Left lung (tissue), 10 donors: ENCODE results near the gene COMMD7. TPM values are rescaled to one million over a fixed set of nuclear protein-coding genes. Genes with fewer than 3 reads are reported as not detected.

Source experiments
- ATAC-seq: fragments of 200-7000 bp; cut with Tn5 transposase; one replicate; pipeline ENCODE4 v1.9.1; 2020; ENCODE audit warnings: moderate library complexity
- DNase-seq, 4 donors: peaks; one replicate each; pipeline ENCODE4 v3.0.0-alpha.2; 2013 to 2020
- H3K27ac ChIP-seq, 2 donors: fragments of 200-600 bp; sonication (generic) in 1 of 2; one replicate each; pipeline versions ENCODE4 v1.5.0 to v1.8.0; 2020 to 2021
- H3K27me3 ChIP-seq, 2 donors: fragments of 200-600 bp; sonication (generic) in 1 of 2; one replicate each; pipeline versions ENCODE4 v1.5.0 to v1.8.0; 2020 to 2021
- H3K36me3 ChIP-seq, 2 donors: fragments of 200-600 bp; sonication (generic) in 1 of 2; one replicate each; pipeline versions ENCODE4 v1.5.0 to v1.8.0; 2020 to 2021
- H3K4me1 ChIP-seq, 2 donors: fragments of 200-600 bp; one replicate each; pipeline ENCODE4 v1.8.0; 2021
- H3K4me3 ChIP-seq, 2 donors: fragments of 200-600 bp; sonication (generic) in 1 of 2; one replicate each; pipeline versions ENCODE4 v1.5.0 to v1.8.0; 2020 to 2021; ENCODE audit warnings: mild to moderate bottlenecking in 1 of 2
- H3K9me3 ChIP-seq, 2 donors: fragments of 200-600 bp; sonication (generic) in 1 of 2; one replicate each; pipeline versions ENCODE4 v1.5.0 to v1.8.0; 2020 to 2021
- CTCF ChIP-seq, 2 donors: fragments of 200-600 bp; sonication (generic) in 1 of 2; IDR thresholded peaks; one replicate each; pipeline versions ENCODE4 v1.5.0 to v1.8.0; 2021; ENCODE audit warnings: antibody characterized with exemption in 2 of 2
- intact Hi-C, 2 donors: fragments of 100-400 bp; cut with DNase I; formaldehyde crosslinking; loops; one replicate each; pipeline versions ENCODE4 v1.11.2 to v1.14.2; 2022
- polyA plus RNA-seq, 6 donors: library from polyadenylated mRNA; unstranded; fragments of 120-200 nt; gene quantifications; one replicate each; pipeline ENCODE4 v1.2.1, GENCODE V29; 2013; ENCODE audit not compliant: insufficient read length in 6 of 6
- total RNA-seq, 2 donors: library from RNA; stranded (reverse); fragmentation: NEBNext Ultra II Directional; extraction: Animal tissue kit (Norgen Biotek cat#: 25700); gene quantifications; one replicate each; pipeline ENCODE4 v1.2.1, GENCODE V29; 2021
- donor health status: DM: no; HTN: yes; CAD: no.
- donor health status: DM: no; HTN: no; CAD: no.

Gene COMMD7
- total and polyA plus RNA-seq, 8 donors: 38.5 to 58.0 (median 53.3) TPM

- Histone ChIP-seq H3K36me3 (no peaks in the 10 kb centered on the region), H3K27ac (no peak overlapping the region), H3K4me1 (no peaks in the 10 kb centered on the region), H3K27me3 (no peaks in the 10 kb centered on the region), H3K9me3 (no peaks in the 10 kb centered on the region), H3K4me3 (no peak overlapping the region)
- ATAC-seq: no peak
- no peak for DNase-seq
- intact Hi-C loops: no loop called here
- no peak for TF ChIP-seq CTCF (IDR thresholded peaks at IDR 0.05)
Measured at GRCh38 chr20:32790751-32791057, 47.4 kb upstream of the COMMD7 start.

- intact Hi-C loops: no loop called here
- Histone ChIP-seq H3K4me1 (no peaks in the 10 kb centered on the region), H3K9me3 (no peaks in the 10 kb centered on the region), H3K27ac (no peak overlapping the region), H3K4me3 (no peak overlapping the region), H3K36me3 (no peaks in the 10 kb centered on the region), H3K27me3 (no peaks in the 10 kb centered on the region)
- peak; percentile 98 to 100 for TF ChIP-seq CTCF (IDR thresholded peaks at IDR 0.05)
- peak; percentile 52 to 88 (median 76) for DNase-seq
- ATAC-seq: peak; percentile 99
Measured at GRCh38 chr20:32789896-32790750, 46.9 kb upstream of the COMMD7 start.

GRCh38 chr20:32787168-32787567, 43.9 kb upstream of the COMMD7 start:
- H3K9me3 ChIP-seq: no peaks in the 10 kb centered on the region
- H3K4me3 ChIP-seq: no peak overlapping the region
- intact Hi-C loops: no loop called here
- DNase-seq: no peak
- H3K27ac ChIP-seq: no peak overlapping the region
- H3K27me3 ChIP-seq: no peaks in the 10 kb centered on the region
- no peak for TF ChIP-seq CTCF (IDR thresholded peaks at IDR 0.05)
- H3K4me1 ChIP-seq: no peaks in the 10 kb centered on the region
- no peaks in the 10 kb centered on the region for H3K36me3 ChIP-seq
- no peak for ATAC-seq

GRCh38 chr20:32786059-32786760, 42.9 kb upstream of the COMMD7 start:
- Histone ChIP-seq H3K4me3 (no peak overlapping the region), H3K27ac (no peak overlapping the region), H3K4me1 (no peaks in the 10 kb centered on the region), H3K27me3 (no peaks in the 10 kb centered on the region), H3K9me3 (no peaks in the 10 kb centered on the region), H3K36me3 (no peaks in the 10 kb centered on the region)
- TF ChIP-seq CTCF (IDR thresholded peaks at IDR 0.05): no peak
- intact Hi-C loops: no loop called here
- no peak for ATAC-seq
- no peak for DNase-seq

DNA sequence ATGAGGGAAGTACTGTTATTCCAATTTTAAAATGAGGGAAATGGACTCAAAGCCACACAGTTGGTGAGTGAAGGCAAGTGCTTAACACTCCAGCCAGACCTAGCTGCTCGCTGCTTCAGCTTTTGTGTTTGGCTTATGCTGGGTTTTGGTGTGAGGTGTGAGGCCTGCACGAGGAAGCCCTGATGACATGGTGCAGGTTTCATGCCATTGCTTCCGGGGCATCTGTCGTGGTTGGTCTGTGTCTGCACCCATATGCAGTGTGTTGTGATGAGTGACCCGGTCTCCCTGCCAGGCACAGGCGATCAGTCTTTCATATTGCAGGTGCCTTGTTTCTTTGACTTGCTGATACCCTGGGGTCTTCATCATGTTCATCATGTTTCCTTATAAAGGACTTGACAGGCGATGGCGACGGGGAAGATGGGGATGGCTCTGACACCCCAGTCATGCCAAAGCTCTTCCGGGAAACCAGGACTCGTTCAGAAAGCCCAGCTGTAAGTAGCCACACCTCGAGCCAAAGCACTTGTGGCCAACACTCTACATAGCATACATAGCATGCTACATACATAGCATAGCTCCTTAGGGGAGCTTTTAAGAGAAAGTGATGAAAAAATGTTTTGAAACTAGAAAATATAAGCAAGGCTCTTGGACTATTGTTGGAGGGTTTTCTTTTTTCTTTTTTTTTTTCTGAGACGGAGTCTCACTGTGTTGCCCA, 41.3 kb upstream of the COMMD7 start:
- no peak overlapping the region for H3K4me3 ChIP-seq
- H3K9me3 ChIP-seq: no peaks in the 10 kb centered on the region
- no peak for TF ChIP-seq CTCF (IDR thresholded peaks at IDR 0.05)
- intact Hi-C loops: no loop called here
- H3K4me1 ChIP-seq: no peaks in the 10 kb centered on the region
- DNase-seq: no peak
- no peaks in the 10 kb centered on the region for H3K36me3 ChIP-seq
- H3K27me3 ChIP-seq: no peaks in the 10 kb centered on the region
- ATAC-seq: peak; percentile 54
- no peak overlapping the region for H3K27ac ChIP-seq
